K562 (cell line): ENCODE measurements around the gene SLC16A1. TPM values are rescaled to one million over a fixed set of nuclear protein-coding genes. Genes with fewer than 3 reads are reported as not detected.
A peak's percentile ranks its signal among the peaks of the same experiment; 100 is the strongest.

Source experiments
- ATF1 ChIP-seq, 2 experiments: fragments of 450-650 bp in 1 of 2; IDR thresholded peaks; 2 replicates each; pipeline ENCODE4 v1.6.1; 2016; ENCODE audit warnings: missing compliant biosample characterization in 1 of 2, missing genetic modification characterization in 1 of 2
- CSDE1 ChIP-seq, 2 experiments: fragments of 450-650 bp; IDR thresholded peaks; 2 replicates each; pipeline ENCODE4 v1.6.1; 2016; ENCODE audit warnings: mild to moderate bottlenecking in 1 of 2
- ESRRA ChIP-seq: fragments of 450-650 bp; IDR thresholded peaks from 2 replicates; pipeline ENCODE4 v1.6.1; 2014; ENCODE audit warnings: low read depth, mild to moderate bottlenecking, moderate library complexity, borderline replicate concordance
- HDAC2 ChIP-seq: fragments of 450-650 bp; IDR thresholded peaks from 2 replicates; pipeline ENCODE4 v1.6.1; 2016; ENCODE audit warnings: mild to moderate bottlenecking
- IRF2 ChIP-seq: sonication (generic); formaldehyde crosslinking; IDR thresholded peaks from 2 replicates; pipeline ENCODE4 v1.8.1; 2022; ENCODE audit warnings: mild to moderate bottlenecking, missing genetic modification reagents
- NR2C1 ChIP-seq, 2 experiments: fragments of 450-650 bp; IDR thresholded peaks; 2 replicates each; pipeline ENCODE4 v1.6.1; 2017; ENCODE audit warnings: mild to moderate bottlenecking in 2 of 2, antibody characterized with exemption in 1 of 2, inconsistent platforms in 1 of 2, missing compliant biosample characterization in 1 of 2, missing genetic modification characterization in 1 of 2
- POLR2H ChIP-seq: IDR thresholded peaks from 2 replicates; pipeline ENCODE4 v1.6.1; 2016; ENCODE audit warnings: missing genetic modification characterization, low read depth, mild to moderate bottlenecking, control low read depth, missing compliant biosample characterization, moderate library complexity
- PRPF4 ChIP-seq: fragments of 200-400 bp; formaldehyde crosslinking; IDR thresholded peaks from one replicate; pipeline ENCODE4 v1.6.1; 2017; ENCODE audit warnings: low read length, low read depth, mild to moderate bottlenecking; ENCODE audit not compliant: insufficient read depth, poor library complexity, severe bottlenecking
- RAD21 ChIP-seq, 2 experiments: fragments of 250-450 bp in 1 of 2; fragments of 450-650 bp in 1 of 2; sonication (Bioruptor Pico) in 1 of 2; formaldehyde crosslinking in 1 of 2; IDR thresholded peaks in 1 of 2; conservative IDR thresholded peaks in 1 of 2; 2 replicates each; pipeline versions ENCODE4 v1.4.0 to v1.8.0; 2020 to 2022; ENCODE audit warnings: mild to moderate bottlenecking in 2 of 2, moderate library complexity in 1 of 2
- SIN3B ChIP-seq: fragments of 450-650 bp; IDR thresholded peaks from 2 replicates; pipeline ENCODE4 v1.6.1; 2017; ENCODE audit warnings: low read depth, mild to moderate bottlenecking, moderate library complexity
- SMARCA4 ChIP-seq: fragments of 450-650 bp; IDR thresholded peaks from 2 replicates; pipeline ENCODE4 v1.6.1; 2016
- SMARCB1 ChIP-seq: IDR thresholded peaks from 2 replicates; pipeline ENCODE4 v1.6.1; 2011; ENCODE audit warnings: improper control_type of control experiment, low read depth; ENCODE audit not compliant: insufficient read length
- SRF ChIP-seq, 2 experiments: fragments of 250-450, 450-650 bp in 1 of 2; sonication (Bioruptor Pico) in 1 of 2; sonication (generic) in 1 of 2; formaldehyde crosslinking; IDR thresholded peaks; 2 replicates each; pipeline versions ENCODE4 v1.5.0 to v1.5.1; 2020 to 2022; ENCODE audit warnings: mild to moderate bottlenecking in 1 of 2, missing genetic modification reagents in 1 of 2
- TCF7 ChIP-seq: sonication (generic); IDR thresholded peaks from 2 replicates; pipeline ENCODE4 v1.6.1; 2016; ENCODE audit warnings: antibody characterized with exemption, borderline replicate concordance
- ZNF133 ChIP-seq: fragments of 250-450 bp; sonication (Bioruptor Pico); IDR thresholded peaks from 2 replicates; pipeline ENCODE4 v1.4.0; 2020; ENCODE audit warnings: mild to moderate bottlenecking
- ZNF431 ChIP-seq: sonication (generic); formaldehyde crosslinking; IDR thresholded peaks from 2 replicates; pipeline ENCODE4 v1.8.0; 2022; ENCODE audit warnings: mild to moderate bottlenecking, missing genetic modification reagents
- polyA plus RNA-seq, 8 experiments: library from polyadenylated mRNA; depleted of rRNA in 4 of 8; stranded (reverse) in 5 of 8; unstranded in 3 of 8; fragments of >200 nt; fragmentation: Nextera tagmentation in 2 of 8; fragmentation: Illumina TruSeq in 1 of 8; extraction: Ambion mirVana in 2 of 8; extraction: Trizol in 1 of 8; gene quantifications; 2 replicates each; pipeline versions ENCODE4 v1.2.1 to v1.2.3, GENCODE V29; 2011 to 2014; ENCODE audit warnings: inconsistent platforms in 1 of 8, missing spikeins in 1 of 8
- total RNA-seq, 7 experiments: library from RNA; depleted of rRNA in 6 of 7; stranded (reverse); fragments of >200 nt in 6 of 7; fragmentation: Illumina TruSeq in 2 of 7; extraction: Trizol in 2 of 7; gene quantifications; 2 replicates each; pipeline versions ENCODE4 v1.2.1 to v1.2.3, GENCODE V29; 2011 to 2021; ENCODE audit warnings: low replicate concordance in 1 of 7
- TF ChIP-seq, protein P1 (sequence below): fragments of 200-400 bp; formaldehyde crosslinking; IDR thresholded peaks from 2 replicates; pipeline ENCODE4 v1.6.1; 2017; ENCODE audit warnings: mild to moderate bottlenecking, low read depth, low read length, moderate library complexity
- TF ChIP-seq, protein P2 (sequence below): fragments of 250-450 bp; sonication (Bioruptor Pico); IDR thresholded peaks from 2 replicates; pipeline ENCODE4 v1.5.0; 2020; ENCODE audit warnings: mild to moderate bottlenecking
- TF ChIP-seq, protein P3 (sequence below): sonication (generic); formaldehyde crosslinking; IDR thresholded peaks from 2 replicates; pipeline ENCODE4 v1.8.1; 2023; ENCODE audit warnings: mild to moderate bottlenecking, missing genetic modification reagents, moderate library complexity
- TF ChIP-seq, protein P4 (sequence below): fragments of 250-450 bp; sonication (Bioruptor Pico); IDR thresholded peaks from 2 replicates; pipeline ENCODE4 v1.5.0; 2021

SLC16A1 gene
- total and polyA plus RNA-seq, 9 of the 15 experiments (the other 6 are each of a cell fraction or from before 2014, with no cell fraction given) = 73.1 to 244 (median 117) TPM

DNA sequence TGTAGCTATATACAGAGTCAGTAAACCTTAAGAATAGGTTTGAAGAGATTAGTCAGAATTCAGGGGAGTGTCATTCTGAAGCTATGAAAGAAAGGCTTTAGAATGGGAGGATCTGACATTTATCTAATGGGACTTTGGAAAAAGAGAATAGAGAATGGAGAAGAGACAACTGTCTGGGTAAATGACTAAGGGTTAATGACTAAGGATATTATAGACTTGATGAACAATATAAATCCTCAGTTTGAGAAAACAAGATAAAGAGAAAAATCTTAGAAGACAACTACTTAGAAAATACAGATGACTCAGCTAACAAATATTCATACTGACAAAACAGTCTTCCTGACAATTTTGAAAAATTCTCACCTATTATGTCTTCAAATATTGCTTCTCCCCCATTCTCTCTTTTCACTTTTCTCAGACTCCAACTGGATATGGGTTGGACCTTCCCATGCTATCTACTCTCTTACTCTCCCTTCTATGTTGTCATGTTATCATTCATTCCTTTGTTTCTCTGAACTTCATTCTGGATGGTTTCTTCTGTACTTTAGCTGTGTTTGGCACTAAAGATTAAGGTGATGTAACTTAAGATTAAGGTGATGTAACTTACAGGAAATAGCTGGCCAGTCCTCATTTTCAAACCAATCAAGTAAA, 20.4 kb downstream of the SLC16A1 start (continued):
- TF ChIP-seq SIN3B = no peak
- TF ChIP-seq POLR2H (tag) = peak; percentile 93
- TF ChIP-seq SMARCA4 = peak; percentile 96
- TF ChIP-seq, protein P1, sequence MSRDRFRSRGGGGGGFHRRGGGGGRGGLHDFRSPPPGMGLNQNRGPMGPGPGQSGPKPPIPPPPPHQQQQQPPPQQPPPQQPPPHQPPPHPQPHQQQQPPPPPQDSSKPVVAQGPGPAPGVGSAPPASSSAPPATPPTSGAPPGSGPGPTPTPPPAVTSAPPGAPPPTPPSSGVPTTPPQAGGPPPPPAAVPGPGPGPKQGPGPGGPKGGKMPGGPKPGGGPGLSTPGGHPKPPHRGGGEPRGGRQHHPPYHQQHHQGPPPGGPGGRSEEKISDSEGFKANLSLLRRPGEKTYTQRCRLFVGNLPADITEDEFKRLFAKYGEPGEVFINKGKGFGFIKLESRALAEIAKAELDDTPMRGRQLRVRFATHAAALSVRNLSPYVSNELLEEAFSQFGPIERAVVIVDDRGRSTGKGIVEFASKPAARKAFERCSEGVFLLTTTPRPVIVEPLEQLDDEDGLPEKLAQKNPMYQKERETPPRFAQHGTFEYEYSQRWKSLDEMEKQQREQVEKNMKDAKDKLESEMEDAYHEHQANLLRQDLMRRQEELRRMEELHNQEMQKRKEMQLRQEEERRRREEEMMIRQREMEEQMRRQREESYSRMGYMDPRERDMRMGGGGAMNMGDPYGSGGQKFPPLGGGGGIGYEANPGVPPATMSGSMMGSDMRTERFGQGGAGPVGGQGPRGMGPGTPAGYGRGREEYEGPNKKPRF = no peak
- TF ChIP-seq SMARCB1 = no peak
- TF ChIP-seq RAD21 (CRISPR knock-in tag; conservative IDR thresholded peaks at IDR 0.05 in 1 of 2, IDR thresholded peaks at IDR 0.05 in 1 of 2) = 0 out of 4 replicates have a peak, but pooled peaks of 1 of the 2 experiments have one; percentile 14
- TF ChIP-seq ZNF431 = no peak
- no peak for TF ChIP-seq TCF7
- TF ChIP-seq ATF1 (CRISPR knock-in tag; IDR thresholded peaks at IDR 0.05) = no peak
- no peak for TF ChIP-seq ATF1 (tag; IDR thresholded peaks at IDR 0.05)
- no peak for TF ChIP-seq PRPF4
- TF ChIP-seq IRF2 (CRISPR knock-in tag) = no peak
- no peak for TF ChIP-seq CSDE1 (IDR thresholded peaks at IDR 0.05)
- no peak for TF ChIP-seq ESRRA
- no peak for TF ChIP-seq SRF (CRISPR knock-in tag; IDR thresholded peaks at IDR 0.05)
- peak; percentile 60; the same call in 1 of the 2 replicates for TF ChIP-seq NR2C1 (IDR thresholded peaks at IDR 0.05)
- no peak; the same call in 1 of the 2 replicates for TF ChIP-seq NR2C1 (tag; IDR thresholded peaks at IDR 0.05)
- no peak for TF ChIP-seq ZNF133 (CRISPR knock-in tag)
- TF ChIP-seq, protein P2, sequence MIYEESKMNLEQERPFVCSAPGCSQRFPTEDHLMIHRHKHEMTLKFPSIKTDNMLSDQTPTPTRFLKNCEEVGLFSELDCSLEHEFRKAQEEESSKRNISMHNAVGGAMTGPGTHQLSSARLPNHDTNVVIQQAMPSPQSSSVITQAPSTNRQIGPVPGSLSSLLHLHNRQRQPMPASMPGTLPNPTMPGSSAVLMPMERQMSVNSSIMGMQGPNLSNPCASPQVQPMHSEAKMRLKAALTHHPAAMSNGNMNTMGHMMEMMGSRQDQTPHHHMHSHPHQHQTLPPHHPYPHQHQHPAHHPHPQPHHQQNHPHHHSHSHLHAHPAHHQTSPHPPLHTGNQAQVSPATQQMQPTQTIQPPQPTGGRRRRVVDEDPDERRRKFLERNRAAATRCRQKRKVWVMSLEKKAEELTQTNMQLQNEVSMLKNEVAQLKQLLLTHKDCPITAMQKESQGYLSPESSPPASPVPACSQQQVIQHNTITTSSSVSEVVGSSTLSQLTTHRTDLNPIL (CRISPR knock-in tag) = no peak
- TF ChIP-seq, protein P3, sequence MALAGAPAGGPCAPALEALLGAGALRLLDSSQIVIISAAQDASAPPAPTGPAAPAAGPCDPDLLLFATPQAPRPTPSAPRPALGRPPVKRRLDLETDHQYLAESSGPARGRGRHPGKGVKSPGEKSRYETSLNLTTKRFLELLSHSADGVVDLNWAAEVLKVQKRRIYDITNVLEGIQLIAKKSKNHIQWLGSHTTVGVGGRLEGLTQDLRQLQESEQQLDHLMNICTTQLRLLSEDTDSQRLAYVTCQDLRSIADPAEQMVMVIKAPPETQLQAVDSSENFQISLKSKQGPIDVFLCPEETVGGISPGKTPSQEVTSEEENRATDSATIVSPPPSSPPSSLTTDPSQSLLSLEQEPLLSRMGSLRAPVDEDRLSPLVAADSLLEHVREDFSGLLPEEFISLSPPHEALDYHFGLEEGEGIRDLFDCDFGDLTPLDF (CRISPR knock-in tag) = no peak
- TF ChIP-seq HDAC2 = peak; percentile 98
- TF ChIP-seq, protein P4, sequence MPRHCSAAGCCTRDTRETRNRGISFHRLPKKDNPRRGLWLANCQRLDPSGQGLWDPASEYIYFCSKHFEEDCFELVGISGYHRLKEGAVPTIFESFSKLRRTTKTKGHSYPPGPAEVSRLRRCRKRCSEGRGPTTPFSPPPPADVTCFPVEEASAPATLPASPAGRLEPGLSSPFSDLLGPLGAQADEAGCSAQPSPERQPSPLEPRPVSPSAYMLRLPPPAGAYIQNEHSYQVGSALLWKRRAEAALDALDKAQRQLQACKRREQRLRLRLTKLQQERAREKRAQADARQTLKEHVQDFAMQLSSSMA = no peak
